Stimulated activated CD4-positive, alpha-beta T cell treated with anti-CD3 and anti-CD28 coated beads, Interleukin-1b, Interleukin-23, amount 100 ng/mL, for 1 hour (primary cell): Measurements from ENCODE around the gene ATP2C2.
"Not testable (repeated sequence)": the region's sequence is repeated elsewhere in the genome, so short reads cannot be mapped to it uniquely, and the experiment has no call there.

Experiments used
- DNase-seq, 2 donors: peaks; one replicate each; pipeline ENCODE4 v3.0.0-alpha.2; 2020; ENCODE audit warnings: low read depth in 2 of 2

Gene ATP2C2

GRCh38 chr16:84340325-84341040, 27.9 kb upstream of the ATP2C2 start:
- DNase-seq = no peak

GRCh38 chr16:84341528-84342295, 26.6 kb upstream of the ATP2C2 start:
- DNase-seq = no peak

DNA sequence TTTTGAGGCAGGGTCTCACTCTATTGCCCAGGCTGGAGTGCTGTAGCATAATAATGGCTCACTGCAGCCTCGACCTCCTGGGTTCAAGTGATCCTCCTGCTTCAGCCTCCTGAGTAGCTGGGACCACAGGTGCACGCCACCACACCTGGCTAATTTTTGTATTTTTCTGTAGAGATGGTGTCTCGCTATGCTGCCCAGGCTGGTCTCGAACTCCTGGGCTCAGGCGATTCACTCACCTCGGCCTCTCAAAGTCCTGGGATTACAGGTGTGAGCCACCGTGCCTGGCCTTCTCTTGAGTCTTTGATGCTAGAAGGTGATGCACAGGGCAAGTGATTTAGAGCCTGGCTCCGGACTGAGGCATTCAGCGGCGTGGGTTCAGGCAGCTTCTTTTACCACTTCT, 24.5 kb upstream of the ATP2C2 start:
- not testable (repeated sequence) for DNase-seq

- DNase-seq = no peak
Measured at GRCh38 chr16:84344781-84345180, 23.6 kb upstream of the ATP2C2 start.

DNA sequence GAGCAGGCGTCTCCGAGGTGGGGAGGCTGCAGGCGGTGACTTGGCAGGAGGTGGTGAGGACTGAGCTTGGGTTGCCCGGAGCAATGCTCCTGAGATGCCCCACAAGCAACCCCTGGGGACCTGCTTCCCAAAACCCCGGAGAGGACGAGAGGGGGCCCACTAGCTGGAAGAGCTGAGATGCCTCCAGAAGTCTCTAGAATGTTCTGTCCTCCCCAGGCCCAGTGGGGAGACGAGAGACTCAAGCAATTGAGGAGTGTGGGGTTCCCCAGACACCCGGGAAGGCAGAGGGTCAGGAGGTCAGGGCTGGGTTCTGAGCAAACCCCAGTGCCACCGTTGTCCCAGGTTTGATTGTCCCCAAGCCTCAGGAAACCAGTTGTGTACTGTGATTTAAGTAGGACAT, 21.2 kb upstream of the ATP2C2 start:
- DNase-seq = no peak

GRCh38 chr16:84348386-84348888, 19.9 kb upstream of the ATP2C2 start:
- no peak for DNase-seq

DNA sequence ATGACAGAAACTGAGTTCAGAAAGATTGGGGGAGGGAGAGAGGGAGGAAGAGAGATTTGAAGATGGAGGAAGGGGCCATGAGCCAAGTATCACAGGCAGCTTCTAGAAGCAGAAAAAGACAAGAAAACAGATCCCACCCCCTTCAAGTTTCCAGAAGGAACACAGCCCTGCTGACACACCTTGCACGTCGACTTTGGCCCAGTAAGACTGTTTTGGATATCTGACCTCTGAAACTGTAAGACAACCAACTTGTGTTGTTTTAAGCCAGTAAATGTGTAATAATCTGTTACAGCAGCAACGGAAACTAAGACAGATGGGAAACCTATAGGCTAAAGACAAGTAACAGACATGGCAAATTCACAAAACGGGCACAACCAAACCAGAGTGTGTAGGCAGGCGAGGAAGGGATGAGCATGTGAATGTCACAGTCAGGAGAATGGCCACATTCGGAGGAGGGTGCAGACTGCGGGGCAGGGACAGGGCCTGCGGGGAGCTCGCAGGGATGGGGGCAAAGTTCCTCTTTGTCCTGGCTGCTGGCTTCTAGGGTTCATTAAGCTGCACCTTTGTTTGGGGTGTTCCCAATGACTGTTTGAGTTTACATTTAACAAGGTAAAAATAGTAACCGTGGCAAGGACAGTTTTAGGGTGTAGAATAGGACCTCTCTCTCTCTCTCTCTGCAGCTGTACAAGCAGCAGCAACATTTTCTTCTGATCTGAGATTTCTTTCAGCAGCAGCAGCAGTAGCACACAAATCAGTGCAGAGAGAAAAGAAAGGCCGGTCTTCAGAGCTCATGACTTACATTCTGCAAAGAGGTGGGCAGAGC, 18.3 kb upstream of the ATP2C2 start:
- no peak for DNase-seq

DNA sequence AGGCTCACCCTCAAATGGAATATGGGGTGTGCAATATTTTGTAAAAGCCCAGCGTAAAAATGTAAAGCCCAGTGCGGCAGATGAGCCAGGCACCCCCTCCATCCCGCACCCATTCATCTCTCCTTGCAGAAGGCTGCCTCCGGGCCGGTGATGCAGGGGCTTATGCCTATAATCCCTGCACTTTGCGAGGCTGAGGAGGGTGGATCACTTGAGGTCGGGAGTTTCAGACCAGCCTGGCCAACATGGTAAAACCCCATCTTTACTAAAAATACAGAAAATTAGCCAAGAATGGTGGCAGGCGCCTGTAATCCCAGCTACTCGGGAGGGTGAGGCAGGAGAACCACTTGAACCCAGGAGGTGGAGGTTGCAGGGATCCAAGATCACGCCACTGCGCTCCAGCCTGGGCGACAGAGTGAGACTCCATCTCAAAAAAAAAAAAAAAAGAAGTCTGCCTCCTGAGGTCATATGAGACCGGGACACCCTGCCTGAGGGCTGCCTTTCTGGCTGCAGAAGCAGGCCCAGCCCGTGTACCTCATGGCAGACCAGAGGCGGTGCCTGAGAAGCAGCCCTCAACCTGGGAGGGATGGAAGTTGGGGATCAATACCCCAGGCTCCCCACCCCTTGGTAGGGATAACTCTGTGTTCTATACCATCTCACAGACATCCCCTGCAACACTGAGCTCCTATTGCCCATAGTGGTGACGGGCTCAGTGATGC, 17.5 kb upstream of the ATP2C2 start:
- no peak for DNase-seq

DNA sequence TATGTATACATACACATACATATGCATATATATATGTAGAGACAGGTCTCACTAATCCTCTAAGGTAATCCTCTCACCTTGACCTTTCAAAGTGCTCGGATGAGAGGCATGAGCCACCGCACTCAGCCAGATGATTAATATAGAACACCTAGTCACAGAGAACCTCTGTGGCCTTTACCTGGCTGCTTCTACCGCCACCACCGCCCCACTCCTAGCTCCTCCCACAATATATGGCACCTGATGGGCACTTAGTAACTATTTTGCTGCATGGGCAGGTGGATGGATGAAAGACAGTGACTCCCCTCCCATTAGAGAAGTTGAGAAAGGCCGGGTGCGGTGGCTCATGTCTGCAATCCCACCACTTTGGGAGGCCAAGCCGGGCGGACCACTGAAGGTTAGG, 16.7 kb upstream of the ATP2C2 start:
- no peak for DNase-seq

DNA sequence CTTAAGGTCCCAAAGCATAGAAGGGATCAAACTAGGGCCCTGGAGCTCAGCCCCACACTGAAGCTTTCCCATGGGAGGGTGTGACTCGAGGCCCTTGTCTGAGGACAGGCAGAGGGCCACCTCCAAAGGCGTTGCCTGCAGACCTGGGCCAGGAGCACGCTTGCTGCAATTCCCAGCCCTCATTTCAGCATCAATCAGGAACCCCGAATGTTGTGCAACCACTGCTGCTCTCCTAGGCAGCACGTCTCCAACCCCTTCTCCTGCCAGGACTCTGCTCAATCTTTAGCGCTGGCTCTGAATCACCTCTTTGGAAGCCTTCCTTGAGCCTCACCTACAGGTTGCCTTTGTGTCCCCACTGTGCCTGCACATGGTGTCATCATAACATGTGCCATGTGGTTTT, 14.0 kb upstream of the ATP2C2 start:
- DNase-seq = no peak

GRCh38 chr16:84355149-84355548, 13.2 kb upstream of the ATP2C2 start:
- no peak for DNase-seq

DNA sequence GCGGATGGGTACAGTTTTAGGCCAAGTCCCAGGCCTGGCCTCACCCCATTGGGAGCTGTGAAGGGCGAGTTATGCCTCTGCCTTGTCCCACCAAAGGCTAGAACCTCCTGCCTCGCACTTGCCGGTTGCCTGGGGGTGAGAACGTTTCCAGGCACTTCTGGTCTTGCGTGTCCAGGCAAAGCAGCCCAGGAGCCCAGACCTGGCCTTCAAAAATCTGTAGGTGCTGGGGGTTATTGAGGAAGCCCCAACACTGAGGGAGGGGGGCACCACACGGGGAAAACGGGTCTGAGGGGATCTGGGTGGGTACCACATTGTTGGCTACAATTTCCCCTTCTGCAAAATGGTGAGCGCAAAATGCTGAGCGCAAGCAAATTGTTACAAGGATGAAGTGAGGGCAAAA, 12.2 kb upstream of the ATP2C2 start:
- DNase-seq = no peak

DNA sequence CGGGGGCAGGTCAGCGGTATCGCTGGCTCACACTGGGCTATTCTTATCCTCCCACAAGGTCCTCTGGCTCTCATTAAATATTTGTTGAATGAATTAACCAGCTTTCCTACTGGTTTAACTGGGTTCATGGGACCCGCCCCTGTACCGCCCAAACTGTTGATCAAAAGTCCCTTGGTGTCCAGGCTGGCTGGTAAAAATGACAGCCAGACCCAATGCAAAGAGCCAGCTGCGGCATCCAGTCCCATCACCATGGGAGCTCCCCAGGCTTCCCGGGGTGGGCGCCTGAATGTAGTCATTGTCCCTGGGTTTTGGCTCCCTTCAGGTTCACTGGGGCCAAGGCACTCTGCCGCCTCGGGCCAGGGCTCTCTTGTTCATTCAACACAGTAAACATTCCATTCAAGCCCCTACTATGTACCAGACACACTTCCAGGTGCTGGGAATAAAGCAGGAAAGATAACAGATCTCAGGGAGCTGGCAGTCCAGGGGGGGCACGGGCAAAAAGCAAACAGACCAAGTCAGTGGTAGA, 11.7 kb upstream of the ATP2C2 start:
- no peak for DNase-seq

DNA sequence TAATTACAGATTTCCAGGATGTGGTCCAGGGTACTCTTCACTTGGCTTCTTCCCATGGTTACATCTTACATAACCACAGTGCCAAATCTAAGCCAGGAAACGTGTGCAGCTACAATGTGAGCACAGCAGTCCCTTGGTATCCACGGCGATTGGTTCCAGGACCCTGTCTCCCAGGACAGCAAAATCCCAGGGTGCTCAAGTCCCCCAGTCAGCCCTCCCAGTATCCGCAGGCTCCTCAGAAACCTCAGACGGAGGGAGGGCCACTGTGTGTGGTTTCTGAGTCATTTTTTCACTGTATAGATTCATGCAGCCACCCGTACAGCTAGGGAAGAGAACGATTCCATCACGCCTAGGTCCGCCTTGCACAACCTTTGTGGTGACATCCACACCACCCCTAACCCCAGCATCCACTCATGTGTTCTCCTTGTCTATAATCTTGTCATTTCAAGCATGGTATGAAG, 11.1 kb upstream of the ATP2C2 start:
- DNase-seq = no peak

DNA sequence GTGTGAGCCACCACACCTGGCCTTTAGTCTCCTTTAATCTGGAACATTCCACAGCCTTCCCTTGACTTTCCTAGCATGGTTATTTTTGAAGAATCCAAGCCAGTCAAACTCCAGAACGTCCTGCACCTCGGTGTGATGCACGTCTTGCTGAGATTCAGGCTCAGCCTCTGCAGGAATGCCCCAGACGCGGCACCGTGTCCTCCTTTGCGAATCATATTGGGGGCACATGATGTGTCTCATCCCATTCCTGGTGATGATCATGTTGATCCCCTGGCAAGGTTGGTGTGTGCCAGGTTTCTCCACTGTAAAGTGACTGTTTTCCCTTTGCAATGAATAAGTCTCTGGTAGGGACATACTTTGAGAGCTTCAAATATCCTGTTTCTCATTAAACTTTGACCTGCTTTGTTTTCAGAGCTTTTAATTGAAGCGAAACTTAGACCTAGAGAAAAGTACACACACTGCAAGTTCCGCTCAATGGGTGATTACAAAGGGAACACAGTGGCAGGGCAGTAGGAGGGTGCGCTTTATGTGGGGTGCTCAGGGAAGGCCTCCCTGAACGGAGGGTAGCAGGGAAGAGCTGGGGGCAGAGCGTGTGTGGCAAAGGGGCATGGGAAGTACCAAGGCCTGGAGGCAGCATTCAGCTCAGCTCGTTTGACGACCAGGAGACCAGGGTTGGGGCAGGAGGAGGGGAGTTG, 9.6 kb upstream of the ATP2C2 start:
- no peak for DNase-seq

GRCh38 chr16:84359326-84359725, 9.0 kb upstream of the ATP2C2 start:
- DNase-seq = no peak

DNA sequence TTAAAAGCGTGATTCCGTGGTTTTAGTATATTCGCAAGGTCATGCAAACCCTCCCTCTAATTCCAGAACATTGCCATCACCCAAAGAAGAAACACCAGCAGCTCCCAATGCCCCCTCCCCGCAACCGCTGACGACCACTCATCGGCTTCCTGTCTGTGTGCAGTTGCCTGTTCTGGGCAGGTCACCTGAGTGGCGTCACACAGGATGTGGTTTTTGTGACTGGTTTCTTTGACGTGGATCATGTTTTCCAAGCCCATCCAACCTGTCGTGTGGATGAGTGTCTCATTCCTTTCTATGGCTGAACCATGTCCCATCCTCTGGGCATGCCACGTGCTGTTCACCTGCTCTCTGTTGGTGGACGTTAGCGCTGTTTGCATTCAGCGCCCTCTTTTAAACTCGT, 8.2 kb upstream of the ATP2C2 start:
- DNase-seq = no peak

- DNase-seq = no peak
Measured at GRCh38 chr16:84360748-84361147, 7.6 kb upstream of the ATP2C2 start.

DNA sequence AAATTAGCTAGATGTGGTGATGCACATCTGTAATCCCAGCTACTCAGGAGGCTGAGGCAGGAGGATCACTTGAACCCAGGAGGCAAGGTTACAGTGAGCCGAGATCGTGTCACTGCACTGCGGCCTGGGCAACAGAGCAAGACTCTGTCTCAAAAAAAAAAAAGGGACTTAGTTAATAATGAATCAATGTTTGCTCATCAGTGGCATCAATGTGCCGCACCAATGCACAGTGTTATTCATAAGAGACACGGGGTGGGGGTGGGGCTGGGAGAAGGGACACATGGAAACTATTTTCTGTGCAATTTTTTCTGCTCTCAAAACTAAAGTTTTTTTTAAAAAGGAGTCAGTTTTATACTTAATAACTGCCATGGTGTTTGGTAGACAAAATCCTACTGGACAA, 6.8 kb upstream of the ATP2C2 start:
- no peak for DNase-seq

- no peak for DNase-seq
Measured at GRCh38 chr16:84362471-84362941, 5.8 kb upstream of the ATP2C2 start.

DNA sequence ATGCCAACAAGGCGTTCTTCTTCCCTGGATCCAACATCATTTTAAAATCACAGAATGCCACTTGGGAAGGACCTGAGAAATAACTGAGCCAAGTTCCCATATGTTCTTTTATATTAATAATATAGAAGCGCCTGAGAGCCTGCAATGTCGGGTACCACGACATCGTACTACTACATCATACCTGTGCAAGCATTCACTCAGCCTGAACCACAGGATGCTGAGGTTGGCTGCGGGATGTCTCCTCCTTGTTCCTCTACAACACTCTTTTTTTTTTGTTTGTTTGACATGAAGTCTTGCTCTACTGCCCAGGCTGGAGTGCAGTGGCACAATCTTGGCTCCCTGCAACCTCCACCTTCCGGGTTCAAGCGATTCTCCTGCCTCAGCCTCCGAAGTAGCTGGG, 2.1 kb upstream of the ATP2C2 start:
- DNase-seq = no peak
